H1 (cell line): ENCODE results near the gene CLDN7. TPM values are rescaled to one million over a fixed set of nuclear protein-coding genes. Genes with fewer than 3 reads are reported as not detected.

Source experiments
- microRNA counts: library from miRNA; unstranded; fragments of <30 nt; microRNA quantifications from one replicate; lab custom pipeline; 2015
- microRNA-seq, 2 experiments: library from miRNA; unstranded; fragments of <30 nt; microRNA quantifications; one replicate each; pipeline versions ENCODE4 to v1.2.0, GENCODE V29; 2016 to 2020; ENCODE audit warnings: borderline microRNAs expressed in 2 of 2, borderline number of aligned reads in 2 of 2, borderline replicate concordance in 1 of 2
- polyA plus RNA-seq, 7 experiments: library from polyadenylated mRNA; depleted of rRNA in 3 of 7; stranded (reverse) in 5 of 7; unstranded in 2 of 7; fragments of >200 nt in 5 of 7; fragments of 200-250 nt in 2 of 7; gene quantifications; 1 replicate in 5 of 7; 2 replicates in 1 of 7; 4 replicates in 1 of 7; pipeline versions ENCODE4 v1.2.1 to v1.2.3, GENCODE V29; 2011 to 2013; ENCODE audit warnings: missing spikeins in 2 of 7, mixed read lengths in 2 of 7
- small RNA-seq: library from polyadenylated mRNA; stranded (forward); fragments of <200 nt; extraction: miRNeasy Mini kit (QIAGEN cat#:217004); gene quantifications from one replicate; pipeline ENCODE3, GENCODE V24; 2013; ENCODE audit not compliant: insufficient read depth
- total RNA-seq: library from RNA; stranded (reverse); fragmentation: NEBNext Ultra II Directional; extraction: Animal tissue kit (Norgen Biotek cat#: 25700); gene quantifications from 2 replicates; pipeline ENCODE4 v1.2.1, GENCODE V29; 2021

CLDN7 gene
- total and polyA plus RNA-seq, 2 of the 8 experiments (the other 6 are each of a cell fraction or from before 2014, with no cell fraction given), result 118 to 119 TPM

MicroRNAs within 50 kb of the gene (microRNA counts, 767-probe panel; counts per million panel counts)
- microRNA hsa-miR-324-3p (lab: Ali Mortazavi, UCI) (879 counts per million, percentile 95 among the panel's probes with 10 or more counts), microRNA hsa-miR-324-5p (lab: Ali Mortazavi, UCI) (879 counts per million, percentile 95 among the panel's probes with 10 or more counts)

Small RNA genes within 50 kb of the gene (microRNA-seq; reads per million reads assigned to microRNA genes)
- 193 to 243 reads per million in 2 experiments for gene MIR324

Small RNA genes within 50 kb of the gene (small RNA-seq; reads per million reads assigned to genes)
- 59.5 reads per million, percentile 97 among the genes with 10 or more reads in this experiment for gene MIR324
- not detected for gene RF00019

Other genes starting within 250 kb of the CLDN7 start
Only the 30 nearest of the 35 such genes appear.
- gene SLC16A11, start 218.4 kb downstream of the CLDN7 start, total RNA-seq, result 0.35 and 0.67 TPM in 2 replicates
- gene SLC16A11, start 218.4 kb downstream of the CLDN7 start, polyA plus RNA-seq (2011; rRNA removed), result 0.39 and 0.85 TPM in 2 replicates
- gene CLEC10A, start 182.2 kb downstream of the CLDN7 start, total RNA-seq, result not detected in 2 replicates
- gene CLEC10A, start 182.2 kb downstream of the CLDN7 start, polyA plus RNA-seq (2011; rRNA removed), result 0.17 TPM in 1 of 2 replicates, not detected in the other
- not detected in 2 replicates for gene ASGR2, start 147.7 kb downstream of the CLDN7 start, total RNA-seq
- 0.61 and 0.91 TPM in 2 replicates for gene ASGR2, start 147.7 kb downstream of the CLDN7 start, polyA plus RNA-seq (2011; rRNA removed)
- gene ASGR1, start 83.1 kb downstream of the CLDN7 start, total RNA-seq, result 8.6 and 10.8 TPM in 2 replicates
- gene ASGR1, start 83.1 kb downstream of the CLDN7 start, polyA plus RNA-seq (2011; rRNA removed), result 14.5 and 16.1 TPM in 2 replicates
- gene DLG4, start 42.6 kb downstream of the CLDN7 start, total RNA-seq, result 43.1 and 45.9 TPM in 2 replicates
- 18.9 and 35.2 TPM in 2 replicates for gene DLG4, start 42.6 kb downstream of the CLDN7 start, polyA plus RNA-seq (2011; rRNA removed)
- 169 and 181 TPM in 2 replicates for gene ACADVL, start 42.5 kb downstream of the CLDN7 start, total RNA-seq
- gene ACADVL, start 42.5 kb downstream of the CLDN7 start, polyA plus RNA-seq (2011; rRNA removed), result 231 and 317 TPM in 2 replicates
- 59.3 and 59.6 TPM in 2 replicates for gene DVL2, start 28.0 kb downstream of the CLDN7 start, total RNA-seq
- gene DVL2, start 28.0 kb downstream of the CLDN7 start, polyA plus RNA-seq (2011; rRNA removed), result 19.0 and 29.7 TPM in 2 replicates
- 62.8 and 65.1 TPM in 2 replicates for gene PHF23, start 23.0 kb downstream of the CLDN7 start, total RNA-seq
- gene PHF23, start 23.0 kb downstream of the CLDN7 start, polyA plus RNA-seq (2011; rRNA removed), result 46.5 and 47.5 TPM in 2 replicates
- 252 and 265 TPM in 2 replicates for gene GABARAP, start 20.0 kb downstream of the CLDN7 start, total RNA-seq
- 351 and 581 TPM in 2 replicates for gene GABARAP, start 20.0 kb downstream of the CLDN7 start, polyA plus RNA-seq (2011; rRNA removed)
- 120 and 123 TPM in 2 replicates for gene CTDNEP1, start 10.7 kb downstream of the CLDN7 start, total RNA-seq
- gene CTDNEP1, start 10.7 kb downstream of the CLDN7 start, polyA plus RNA-seq (2011; rRNA removed), result 106 and 114 TPM in 2 replicates
- gene ELP5, start 10.3 kb downstream of the CLDN7 start, total RNA-seq, result 75.4 and 78.1 TPM in 2 replicates
- gene ELP5, start 10.3 kb downstream of the CLDN7 start, polyA plus RNA-seq (2011; rRNA removed), result 107 and 117 TPM in 2 replicates
- gene SLC2A4, start 19.2 kb upstream of the CLDN7 start, total RNA-seq, result 5.7 and 6.4 TPM in 2 replicates
- gene SLC2A4, start 19.2 kb upstream of the CLDN7 start, polyA plus RNA-seq (2011; rRNA removed), result 6.9 and 10.6 TPM in 2 replicates
- gene YBX2, start 32.2 kb upstream of the CLDN7 start, total RNA-seq, result 27.6 and 30.5 TPM in 2 replicates
- gene YBX2, start 32.2 kb upstream of the CLDN7 start, polyA plus RNA-seq (2011; rRNA removed), result 19.2 and 35.5 TPM in 2 replicates
- gene EIF5A, start 45.1 kb upstream of the CLDN7 start, total RNA-seq, result 1,158 and 1,172 TPM in 2 replicates
- 717 and 962 TPM in 2 replicates for gene EIF5A, start 45.1 kb upstream of the CLDN7 start, polyA plus RNA-seq (2011; rRNA removed)
- 67.0 and 74.8 TPM in 2 replicates for gene GPS2, start 52.9 kb upstream of the CLDN7 start, total RNA-seq
- 152 and 203 TPM in 2 replicates for gene GPS2, start 52.9 kb upstream of the CLDN7 start, polyA plus RNA-seq (2011; rRNA removed)
- gene NEURL4, start 66.9 kb upstream of the CLDN7 start, total RNA-seq, result 46.8 and 55.4 TPM in 2 replicates
- 29.6 and 39.9 TPM in 2 replicates for gene NEURL4, start 66.9 kb upstream of the CLDN7 start, polyA plus RNA-seq (2011; rRNA removed)
- gene ACAP1, start 74.1 kb upstream of the CLDN7 start, total RNA-seq, result 45.1 and 49.2 TPM in 2 replicates
- gene ACAP1, start 74.1 kb upstream of the CLDN7 start, polyA plus RNA-seq (2011; rRNA removed), result 11.9 and 18.0 TPM in 2 replicates
- gene KCTD11, start 89.7 kb upstream of the CLDN7 start, total RNA-seq, result 8.7 and 9.2 TPM in 2 replicates
- 8.6 and 11.7 TPM in 2 replicates for gene KCTD11, start 89.7 kb upstream of the CLDN7 start, polyA plus RNA-seq (2011; rRNA removed)
- 0.38 TPM in 1 of 2 replicates, not detected in the other for gene TMEM95, start 92.7 kb upstream of the CLDN7 start, total RNA-seq
- gene TMEM95, start 92.7 kb upstream of the CLDN7 start, polyA plus RNA-seq (2011; rRNA removed), result not detected in 2 replicates
- gene TNK1, start 118.6 kb upstream of the CLDN7 start, total RNA-seq, result 7.6 and 8.7 TPM in 2 replicates
- 9.5 and 13.4 TPM in 2 replicates for gene TNK1, start 118.6 kb upstream of the CLDN7 start, polyA plus RNA-seq (2011; rRNA removed)
- 35.7 and 38.7 TPM in 2 replicates for gene PLSCR3, start 132.0 kb upstream of the CLDN7 start, total RNA-seq
- gene PLSCR3, start 132.0 kb upstream of the CLDN7 start, polyA plus RNA-seq (2011; rRNA removed), result 36.1 and 69.0 TPM in 2 replicates
- 97.0 and 104 TPM in 2 replicates for gene TMEM256, start 141.6 kb upstream of the CLDN7 start, total RNA-seq
- 350 and 405 TPM in 2 replicates for gene TMEM256, start 141.6 kb upstream of the CLDN7 start, polyA plus RNA-seq (2011; rRNA removed)
- gene NLGN2, start 145.4 kb upstream of the CLDN7 start, total RNA-seq, result 62.6 and 62.8 TPM in 2 replicates
- gene NLGN2, start 145.4 kb upstream of the CLDN7 start, polyA plus RNA-seq (2011; rRNA removed), result 21.2 and 45.6 TPM in 2 replicates
- not detected in 2 replicates for gene SPEM1, start 157.8 kb upstream of the CLDN7 start, total RNA-seq
- 0.09 TPM in 1 of 2 replicates, not detected in the other for gene SPEM1, start 157.8 kb upstream of the CLDN7 start, polyA plus RNA-seq (2011; rRNA removed)
- gene SPEM2, start 163.1 kb upstream of the CLDN7 start, total RNA-seq, result not detected in 2 replicates
- gene SPEM2, start 163.1 kb upstream of the CLDN7 start, polyA plus RNA-seq (2011; rRNA removed), result 0.03 and 0.17 TPM in 2 replicates
- gene SPEM3, start 166.4 kb upstream of the CLDN7 start, total RNA-seq, result not detected in 2 replicates
- 0.02 TPM in 1 of 2 replicates, not detected in the other for gene SPEM3, start 166.4 kb upstream of the CLDN7 start, polyA plus RNA-seq (2011; rRNA removed)
- gene TMEM102, start 173.0 kb upstream of the CLDN7 start, total RNA-seq, result 11.2 and 12.2 TPM in 2 replicates
- 10.2 and 14.9 TPM in 2 replicates for gene TMEM102, start 173.0 kb upstream of the CLDN7 start, polyA plus RNA-seq (2011; rRNA removed)
- gene FGF11, start 177.0 kb upstream of the CLDN7 start, total RNA-seq, result 11.8 and 15.0 TPM in 2 replicates
- gene FGF11, start 177.0 kb upstream of the CLDN7 start, polyA plus RNA-seq (2011; rRNA removed), result 26.1 and 42.0 TPM in 2 replicates
- 13.8 and 14.1 TPM in 2 replicates for gene CHRNB1, start 182.6 kb upstream of the CLDN7 start, total RNA-seq
- 28.2 and 33.6 TPM in 2 replicates for gene CHRNB1, start 182.6 kb upstream of the CLDN7 start, polyA plus RNA-seq (2011; rRNA removed)
- 10.1 and 11.2 TPM in 2 replicates for gene ZBTB4, start 217.2 kb upstream of the CLDN7 start, total RNA-seq
- gene ZBTB4, start 217.2 kb upstream of the CLDN7 start, polyA plus RNA-seq (2011; rRNA removed), result 5.9 and 8.1 TPM in 2 replicates